Measurements from ENCODE around the gene CTSH. TPM values are rescaled to one million over a fixed set of nuclear protein-coding genes. Genes with fewer than 3 reads are reported as not detected.

CTSH gene
- total and polyA plus RNA-seq, 2 experiments from 2014 or later: 19.7 to 19.9 TPM

DNA sequence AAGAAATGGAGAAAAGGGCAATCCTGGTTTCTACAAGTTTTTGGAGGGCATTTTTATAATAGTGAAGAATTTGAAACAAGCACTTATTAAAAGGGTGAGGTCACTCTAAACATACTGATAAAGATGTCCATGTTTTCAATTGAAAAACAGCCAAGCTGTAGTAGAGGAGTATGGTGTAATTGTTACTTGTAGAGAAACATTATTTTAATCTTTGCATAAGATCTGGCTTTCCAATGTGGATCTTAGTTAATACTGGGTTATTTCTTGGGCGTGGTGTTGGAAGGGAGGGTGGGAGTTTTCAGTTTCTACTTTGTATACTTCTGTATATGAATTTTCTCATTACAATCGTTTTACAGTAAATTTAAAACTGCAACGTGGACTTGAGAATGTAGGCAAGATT, 49.4 kb downstream of the CTSH start (continued):
- TF ChIP-seq, protein P1, sequence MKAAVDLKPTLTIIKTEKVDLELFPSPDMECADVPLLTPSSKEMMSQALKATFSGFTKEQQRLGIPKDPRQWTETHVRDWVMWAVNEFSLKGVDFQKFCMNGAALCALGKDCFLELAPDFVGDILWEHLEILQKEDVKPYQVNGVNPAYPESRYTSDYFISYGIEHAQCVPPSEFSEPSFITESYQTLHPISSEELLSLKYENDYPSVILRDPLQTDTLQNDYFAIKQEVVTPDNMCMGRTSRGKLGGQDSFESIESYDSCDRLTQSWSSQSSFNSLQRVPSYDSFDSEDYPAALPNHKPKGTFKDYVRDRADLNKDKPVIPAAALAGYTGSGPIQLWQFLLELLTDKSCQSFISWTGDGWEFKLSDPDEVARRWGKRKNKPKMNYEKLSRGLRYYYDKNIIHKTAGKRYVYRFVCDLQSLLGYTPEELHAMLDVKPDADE (IDR thresholded peaks at IDR 0.05): no peak
- TF ChIP-seq CREB1 (CRISPR knock-in tag; IDR thresholded peaks at IDR 0.05; ENCODE audit: low read depth) (no peak), POLR2AphosphoS5 (IDR thresholded peaks at IDR 0.05; ENCODE audit: low read depth) (no peak), NANOG (IDR thresholded peaks at IDR 0.05; ENCODE audit: borderline replicate concordance) (no peak), ZNF114 (CRISPR knock-in tag; IDR thresholded peaks at IDR 0.05) (no peak)
- TF ChIP-seq, protein P2, sequence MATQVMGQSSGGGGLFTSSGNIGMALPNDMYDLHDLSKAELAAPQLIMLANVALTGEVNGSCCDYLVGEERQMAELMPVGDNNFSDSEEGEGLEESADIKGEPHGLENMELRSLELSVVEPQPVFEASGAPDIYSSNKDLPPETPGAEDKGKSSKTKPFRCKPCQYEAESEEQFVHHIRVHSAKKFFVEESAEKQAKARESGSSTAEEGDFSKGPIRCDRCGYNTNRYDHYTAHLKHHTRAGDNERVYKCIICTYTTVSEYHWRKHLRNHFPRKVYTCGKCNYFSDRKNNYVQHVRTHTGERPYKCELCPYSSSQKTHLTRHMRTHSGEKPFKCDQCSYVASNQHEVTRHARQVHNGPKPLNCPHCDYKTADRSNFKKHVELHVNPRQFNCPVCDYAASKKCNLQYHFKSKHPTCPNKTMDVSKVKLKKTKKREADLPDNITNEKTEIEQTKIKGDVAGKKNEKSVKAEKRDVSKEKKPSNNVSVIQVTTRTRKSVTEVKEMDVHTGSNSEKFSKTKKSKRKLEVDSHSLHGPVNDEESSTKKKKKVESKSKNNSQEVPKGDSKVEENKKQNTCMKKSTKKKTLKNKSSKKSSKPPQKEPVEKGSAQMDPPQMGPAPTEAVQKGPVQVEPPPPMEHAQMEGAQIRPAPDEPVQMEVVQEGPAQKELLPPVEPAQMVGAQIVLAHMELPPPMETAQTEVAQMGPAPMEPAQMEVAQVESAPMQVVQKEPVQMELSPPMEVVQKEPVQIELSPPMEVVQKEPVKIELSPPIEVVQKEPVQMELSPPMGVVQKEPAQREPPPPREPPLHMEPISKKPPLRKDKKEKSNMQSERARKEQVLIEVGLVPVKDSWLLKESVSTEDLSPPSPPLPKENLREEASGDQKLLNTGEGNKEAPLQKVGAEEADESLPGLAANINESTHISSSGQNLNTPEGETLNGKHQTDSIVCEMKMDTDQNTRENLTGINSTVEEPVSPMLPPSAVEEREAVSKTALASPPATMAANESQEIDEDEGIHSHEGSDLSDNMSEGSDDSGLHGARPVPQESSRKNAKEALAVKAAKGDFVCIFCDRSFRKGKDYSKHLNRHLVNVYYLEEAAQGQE (IDR thresholded peaks at IDR 0.05; ENCODE audit: unreplicated experiment): no peak

DNA sequence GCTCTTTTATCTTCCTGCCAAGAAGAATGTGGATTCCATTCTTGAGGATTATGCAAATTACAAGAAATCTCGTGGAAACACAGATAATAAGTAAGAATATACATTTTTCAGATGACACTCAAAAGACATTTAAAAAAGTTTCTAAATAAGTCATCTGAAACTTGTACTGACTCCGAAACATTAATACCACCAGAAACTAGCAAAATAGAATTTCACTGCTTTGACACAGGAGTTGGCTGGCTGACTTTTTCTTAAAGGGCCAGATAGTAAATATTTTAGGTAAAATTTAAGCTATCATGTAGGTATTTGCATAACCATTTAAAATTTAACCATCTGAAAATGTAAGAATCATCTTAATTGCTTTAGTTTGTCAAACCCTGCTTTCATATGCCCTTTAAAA, 51.3 kb downstream of the CTSH start:
- no peak overlapping the region for H3K4me3 Mint-ChIP-seq
- peaks cover 100% of the 10 kb centered on the region for H3K36me3 Mint-ChIP-seq (ENCODE audit: low read depth)
- Histone ChIP-seq H3K79me2 (replicated peaks; ENCODE audit: insufficient read depth) (peaks cover 98% of the 10 kb centered on the region), H3K9me2 (ENCODE audit: insufficient read depth) (no peaks in the 10 kb centered on the region), H3K4me1 (ENCODE audit: insufficient read depth) (no peaks in the 10 kb centered on the region), H3K36me3 (ENCODE audit: insufficient read depth) (peaks cover 95% of the 10 kb centered on the region), H3K27me3 (ENCODE audit: insufficient read depth) (no peaks in the 10 kb centered on the region), H3K27ac (ENCODE audit: low read depth) (no peak overlapping the region), H3F3A (replicated peaks; ENCODE audit: low read depth) (peaks cover 5% of the 10 kb centered on the region; the same call in 1 of the 2 replicates), H3K4me3 (no peak overlapping the region), H3K4me2 (no peak overlapping the region), H4K20me1 (replicated peaks; ENCODE audit: insufficient read depth) (peaks cover 58% of the 10 kb centered on the region), H2AFZ (no peak overlapping the region)
- H3K9me3 Mint-ChIP-seq: no peaks in the 10 kb centered on the region
- H3K27me3 Mint-ChIP-seq (ENCODE audit: insufficient read depth, low read depth, poor library complexity): peaks cover 4% of the 10 kb centered on the region
- TF ChIP-seq, protein P3, sequence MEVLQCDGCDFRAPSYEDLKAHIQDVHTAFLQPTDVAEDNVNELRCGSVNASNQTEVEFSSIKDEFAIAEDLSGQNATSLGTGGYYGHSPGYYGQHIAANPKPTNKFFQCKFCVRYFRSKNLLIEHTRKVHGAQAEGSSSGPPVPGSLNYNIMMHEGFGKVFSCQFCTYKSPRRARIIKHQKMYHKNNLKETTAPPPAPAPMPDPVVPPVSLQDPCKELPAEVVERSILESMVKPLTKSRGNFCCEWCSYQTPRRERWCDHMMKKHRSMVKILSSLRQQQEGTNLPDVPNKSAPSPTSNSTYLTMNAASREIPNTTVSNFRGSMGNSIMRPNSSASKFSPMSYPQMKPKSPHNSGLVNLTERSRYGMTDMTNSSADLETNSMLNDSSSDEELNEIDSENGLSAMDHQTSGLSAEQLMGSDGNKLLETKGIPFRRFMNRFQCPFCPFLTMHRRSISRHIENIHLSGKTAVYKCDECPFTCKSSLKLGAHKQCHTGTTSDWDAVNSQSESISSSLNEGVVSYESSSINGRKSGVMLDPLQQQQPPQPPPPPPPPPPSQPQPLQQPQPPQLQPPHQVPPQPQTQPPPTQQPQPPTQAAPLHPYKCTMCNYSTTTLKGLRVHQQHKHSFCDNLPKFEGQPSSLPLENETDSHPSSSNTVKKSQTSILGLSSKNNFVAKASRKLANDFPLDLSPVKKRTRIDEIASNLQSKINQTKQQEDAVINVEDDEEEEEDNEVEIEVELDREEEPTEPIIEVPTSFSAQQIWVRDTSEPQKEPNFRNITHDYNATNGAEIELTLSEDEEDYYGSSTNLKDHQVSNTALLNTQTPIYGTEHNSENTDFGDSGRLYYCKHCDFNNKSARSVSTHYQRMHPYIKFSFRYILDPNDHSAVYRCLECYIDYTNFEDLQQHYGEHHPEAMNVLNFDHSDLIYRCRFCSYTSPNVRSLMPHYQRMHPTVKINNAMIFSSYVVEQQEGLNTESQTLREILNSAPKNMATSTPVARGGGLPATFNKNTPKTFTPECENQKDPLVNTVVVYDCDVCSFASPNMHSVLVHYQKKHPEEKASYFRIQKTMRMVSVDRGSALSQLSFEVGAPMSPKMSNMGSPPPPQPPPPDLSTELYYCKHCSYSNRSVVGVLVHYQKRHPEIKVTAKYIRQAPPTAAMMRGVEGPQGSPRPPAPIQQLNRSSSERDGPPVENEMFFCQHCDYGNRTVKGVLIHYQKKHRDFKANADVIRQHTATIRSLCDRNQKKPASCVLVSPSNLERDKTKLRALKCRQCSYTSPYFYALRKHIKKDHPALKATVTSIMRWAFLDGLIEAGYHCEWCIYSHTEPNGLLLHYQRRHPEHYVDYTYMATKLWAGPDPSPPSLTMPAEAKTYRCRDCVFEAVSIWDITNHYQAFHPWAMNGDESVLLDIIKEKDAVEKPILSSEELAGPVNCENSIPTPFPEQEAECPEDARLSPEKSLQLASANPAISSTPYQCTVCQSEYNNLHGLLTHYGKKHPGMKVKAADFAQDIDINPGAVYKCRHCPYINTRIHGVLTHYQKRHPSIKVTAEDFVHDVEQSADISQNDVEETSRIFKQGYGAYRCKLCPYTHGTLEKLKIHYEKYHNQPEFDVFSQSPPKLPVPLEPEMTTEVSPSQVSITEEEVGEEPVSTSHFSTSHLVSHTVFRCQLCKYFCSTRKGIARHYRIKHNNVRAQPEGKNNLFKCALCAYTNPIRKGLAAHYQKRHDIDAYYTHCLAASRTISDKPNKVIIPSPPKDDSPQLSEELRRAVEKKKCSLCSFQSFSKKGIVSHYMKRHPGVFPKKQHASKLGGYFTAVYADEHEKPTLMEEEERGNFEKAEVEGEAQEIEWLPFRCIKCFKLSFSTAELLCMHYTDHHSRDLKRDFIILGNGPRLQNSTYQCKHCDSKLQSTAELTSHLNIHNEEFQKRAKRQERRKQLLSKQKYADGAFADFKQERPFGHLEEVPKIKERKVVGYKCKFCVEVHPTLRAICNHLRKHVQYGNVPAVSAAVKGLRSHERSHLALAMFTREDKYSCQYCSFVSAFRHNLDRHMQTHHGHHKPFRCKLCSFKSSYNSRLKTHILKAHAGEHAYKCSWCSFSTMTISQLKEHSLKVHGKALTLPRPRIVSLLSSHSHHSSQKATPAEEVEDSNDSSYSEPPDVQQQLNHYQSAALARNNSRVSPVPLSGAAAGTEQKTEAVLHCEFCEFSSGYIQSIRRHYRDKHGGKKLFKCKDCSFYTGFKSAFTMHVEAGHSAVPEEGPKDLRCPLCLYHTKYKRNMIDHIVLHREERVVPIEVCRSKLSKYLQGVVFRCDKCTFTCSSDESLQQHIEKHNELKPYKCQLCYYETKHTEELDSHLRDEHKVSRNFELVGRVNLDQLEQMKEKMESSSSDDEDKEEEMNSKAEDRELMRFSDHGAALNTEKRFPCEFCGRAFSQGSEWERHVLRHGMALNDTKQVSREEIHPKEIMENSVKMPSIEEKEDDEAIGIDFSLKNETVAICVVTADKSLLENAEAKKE (CRISPR knock-in tag; IDR thresholded peaks at IDR 0.05): no peak
- no peak for TF ChIP-seq ZNF114 (CRISPR knock-in tag; IDR thresholded peaks at IDR 0.05)
- no peak for TF ChIP-seq JUNB (IDR thresholded peaks at IDR 0.05; ENCODE audit: unreplicated experiment)
- TF ChIP-seq, protein P4, sequence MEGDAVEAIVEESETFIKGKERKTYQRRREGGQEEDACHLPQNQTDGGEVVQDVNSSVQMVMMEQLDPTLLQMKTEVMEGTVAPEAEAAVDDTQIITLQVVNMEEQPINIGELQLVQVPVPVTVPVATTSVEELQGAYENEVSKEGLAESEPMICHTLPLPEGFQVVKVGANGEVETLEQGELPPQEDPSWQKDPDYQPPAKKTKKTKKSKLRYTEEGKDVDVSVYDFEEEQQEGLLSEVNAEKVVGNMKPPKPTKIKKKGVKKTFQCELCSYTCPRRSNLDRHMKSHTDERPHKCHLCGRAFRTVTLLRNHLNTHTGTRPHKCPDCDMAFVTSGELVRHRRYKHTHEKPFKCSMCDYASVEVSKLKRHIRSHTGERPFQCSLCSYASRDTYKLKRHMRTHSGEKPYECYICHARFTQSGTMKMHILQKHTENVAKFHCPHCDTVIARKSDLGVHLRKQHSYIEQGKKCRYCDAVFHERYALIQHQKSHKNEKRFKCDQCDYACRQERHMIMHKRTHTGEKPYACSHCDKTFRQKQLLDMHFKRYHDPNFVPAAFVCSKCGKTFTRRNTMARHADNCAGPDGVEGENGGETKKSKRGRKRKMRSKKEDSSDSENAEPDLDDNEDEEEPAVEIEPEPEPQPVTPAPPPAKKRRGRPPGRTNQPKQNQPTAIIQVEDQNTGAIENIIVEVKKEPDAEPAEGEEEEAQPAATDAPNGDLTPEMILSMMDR (conservative IDR thresholded peaks at IDR 0.05; ENCODE audit: low read depth in 2 of 2): no peak
- TF ChIP-seq CREB1 (CRISPR knock-in tag; IDR thresholded peaks at IDR 0.05; ENCODE audit: low read depth): no peak
- no peak for TF ChIP-seq EZH2 (IDR thresholded peaks at IDR 0.05; ENCODE audit: low read depth, unreplicated experiment)
- TF ChIP-seq, protein P1 (IDR thresholded peaks at IDR 0.05): no peak
- no peak for TF ChIP-seq ZNF331 (CRISPR knock-in tag; IDR thresholded peaks at IDR 0.05; ENCODE audit: low read depth)
- DNase-seq (ENCODE audit: low spot score) (no peak), ATAC-seq (no peak)
- no peaks in the 10 kb centered on the region for H3K4me1 Mint-ChIP-seq
- H3K27ac Mint-ChIP-seq: no peak overlapping the region
